Keratinocyte (primary cell): ENCODE data around the gene ADAMTS15. TPM values are rescaled to one million over a fixed set of nuclear protein-coding genes. Genes with fewer than 3 reads are reported as not detected.

Source experiments
- DNase-seq: peaks from one replicate; pipeline ENCODE4 v3.0.0-alpha.2; 2011; ENCODE audit warnings: low read depth, missing footprints, low spot score
- FAIRE-seq: peaks from 2 replicates; lab custom pipeline; 2011; peaks lifted over from hg19 to GRCh38; lab: Jason Lieb, UNC
- H2AFZ ChIP-seq: 2 replicates; pipeline ENCODE4 v1.6.0; 2012; ENCODE audit warnings: low read length, control low read depth, inconsistent platforms; ENCODE audit not compliant: control insufficient read depth
- H3K27ac ChIP-seq: 2 replicates; pipeline ENCODE4 v1.5.1; 2011; ENCODE audit warnings: low read length; ENCODE audit not compliant: control insufficient read depth, insufficient read depth
- H3K27me3 ChIP-seq: 3 replicates; pipeline ENCODE4 v1.6.0; 2011; ENCODE audit warnings: low read length; ENCODE audit not compliant: control insufficient read depth, insufficient read depth; ENCODE audit errors: extremely low read depth
- H3K36me3 ChIP-seq, 2 experiments: 2 replicates in 1 of 2; 3 replicates in 1 of 2; pipeline ENCODE4 v1.5.1; 2011; ENCODE audit warnings: low read length in 2 of 2, mild to moderate bottlenecking in 1 of 2; ENCODE audit not compliant: control insufficient read depth in 2 of 2, insufficient read depth in 2 of 2; ENCODE audit errors: extremely low read depth in 1 of 2
- H3K4me1 ChIP-seq: 3 replicates; pipeline ENCODE4 v1.5.1; 2011; ENCODE audit warnings: low read length; ENCODE audit not compliant: control insufficient read depth, insufficient read depth; ENCODE audit errors: extremely low read depth
- H3K4me2 ChIP-seq: 3 replicates; pipeline ENCODE4 v1.6.0; 2011; ENCODE audit warnings: low read depth, low read length; ENCODE audit not compliant: control insufficient read depth, insufficient read depth; ENCODE audit errors: extremely low read depth
- H3K4me3 ChIP-seq, 3 experiments: fragments of 200-600 bp in 1 of 3; sonication (generic) in 1 of 3; 2 replicates in 2 of 3; 3 replicates in 1 of 3; pipeline ENCODE4 v1.5.1; 2011 to 2016; ENCODE audit warnings: low read length in 3 of 3, mild to moderate bottlenecking in 3 of 3, control low read depth in 2 of 3, inconsistent platforms in 1 of 3, low read depth in 1 of 3, mixed read lengths in 1 of 3, mixed run types in 1 of 3, moderate library complexity in 1 of 3; ENCODE audit not compliant: control insufficient read depth in 2 of 3, insufficient read depth in 2 of 3; ENCODE audit errors: extremely low read depth in 1 of 3
- H3K79me2 ChIP-seq: 2 replicates; pipeline ENCODE4 v1.6.0; 2012; ENCODE audit warnings: low read length; ENCODE audit not compliant: control insufficient read depth, insufficient read depth
- H3K9ac ChIP-seq: 3 replicates; pipeline ENCODE4 v1.6.0; 2011; ENCODE audit warnings: low read length; ENCODE audit not compliant: control insufficient read depth, insufficient read depth; ENCODE audit errors: extremely low read depth
- H3K9me1 ChIP-seq: 3 replicates; pipeline ENCODE4 v1.6.0; 2011; ENCODE audit warnings: low read length; ENCODE audit not compliant: control insufficient read depth, insufficient read depth; ENCODE audit errors: extremely low read depth
- H3K9me3 ChIP-seq: 2 replicates; pipeline ENCODE4 v1.5.1; 2012; ENCODE audit warnings: low read depth, low read length; ENCODE audit not compliant: control insufficient read depth
- H4K20me1 ChIP-seq: 3 replicates; pipeline ENCODE4 v1.6.0; 2011; ENCODE audit warnings: low read length; ENCODE audit not compliant: control insufficient read depth, insufficient read depth; ENCODE audit errors: extremely low read depth
- CTCF ChIP-seq, 3 experiments: IDR thresholded peaks in 1 of 3; conservative IDR thresholded peaks in 1 of 3; optimal IDR thresholded peaks in 1 of 3; 2 replicates in 2 of 3; 3 replicates in 1 of 3; pipeline versions ENCODE3 to v1.5.1; 2011; ENCODE audit warnings: low read length in 3 of 3, mild to moderate bottlenecking in 3 of 3, moderate library complexity in 2 of 3, control low read depth in 1 of 3, inconsistent platforms in 1 of 3; ENCODE audit not compliant: insufficient read depth in 2 of 3; ENCODE audit errors: extremely low read depth in 1 of 3
- EZH2 ChIP-seq: IDR thresholded peaks from one replicate; pipeline ENCODE4 v1.6.1; 2012; ENCODE audit warnings: inconsistent platforms, mild to moderate bottlenecking, low read length, moderate library complexity
- dilution Hi-C: fragments of 300-500 bp; cut with MboI; formaldehyde crosslinking; loops from one replicate; pipeline ENCODE4 v1.7.0; 2020; ENCODE audit warnings: low sequenced_read_pairs; ENCODE audit not compliant: extremely low pct_ligation_motif_present
- polyA plus RNA-seq, 5 experiments: library from polyadenylated mRNA; depleted of rRNA in 3 of 5; stranded (reverse) in 3 of 5; stranded (forward) in 1 of 5; unstranded in 1 of 5; fragments of >200 nt; gene quantifications; 1 replicate in 1 of 5; 2 replicates in 3 of 5; 3 replicates in 1 of 5; pipeline versions ENCODE4 v1.2.1 to v1.2.3, GENCODE V29; 2011 to 2012; ENCODE audit warnings: missing spikeins in 2 of 5, low read depth in 1 of 5, low replicate concordance in 1 of 5

ADAMTS15 gene
- polyA plus RNA-seq, 1 donor (not counting 4 experiments of a cell fraction or from before 2014, with no cell fraction given) = 0.30 TPM

DNA sequence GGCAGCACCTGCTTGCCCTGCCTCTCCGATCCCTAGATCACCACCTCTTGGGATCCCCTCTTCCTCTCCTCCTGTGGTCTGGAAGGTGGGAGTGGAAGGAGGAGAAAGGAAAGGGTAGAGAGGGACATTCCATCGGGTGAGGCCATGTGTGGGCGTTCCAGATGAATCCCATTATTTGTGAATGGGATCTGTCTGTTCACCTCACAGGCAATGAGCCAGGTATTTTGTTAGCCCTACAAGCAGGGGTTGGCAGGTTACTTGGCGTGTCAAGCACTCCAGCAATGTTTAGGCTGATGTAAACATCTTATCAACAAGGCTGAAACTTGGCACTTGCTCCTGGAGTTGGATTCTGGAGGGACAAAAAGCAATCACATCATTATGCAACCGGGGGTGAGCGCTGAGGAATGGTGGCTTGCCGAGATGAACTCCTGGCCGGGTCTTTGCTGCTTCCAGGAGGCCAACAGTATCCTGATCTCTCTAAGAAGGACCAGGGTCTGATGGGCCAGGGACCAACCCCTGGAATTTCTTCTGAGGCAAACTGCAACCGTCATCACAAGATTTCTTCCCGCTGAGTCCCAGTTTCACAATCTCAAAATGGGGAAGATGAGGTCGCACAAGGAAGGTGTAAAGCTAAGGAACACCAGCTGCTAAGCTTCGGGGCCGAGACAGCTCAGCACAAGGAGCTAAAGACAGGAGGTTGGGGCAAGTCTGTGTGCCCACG is 27.8 kb upstream of the ADAMTS15 start:
- Histone ChIP-seq H3K36me3 (no peaks in the 10 kb centered on the region), H3K9ac (no peak overlapping the region), H3K4me1 (peaks cover 6% of the 10 kb centered on the region), H4K20me1 (no peaks in the 10 kb centered on the region), H3K27me3 (peaks cover 38% of the 10 kb centered on the region), H3K9me3 (no peaks in the 10 kb centered on the region), H3K9me1 (no peaks in the 10 kb centered on the region), H3K27ac (no peak overlapping the region), H2AFZ (no peak overlapping the region), H3K4me2 (peak overlapping the region; percentile 50), H3K79me2 (no peaks in the 10 kb centered on the region), H3K4me3 (no peak overlapping the region)
- dilution Hi-C loops = no loop called here
- FAIRE-seq (no peak), DNase-seq (no peak)
- TF ChIP-seq EZH2 (no peak), CTCF (optimal IDR thresholded peaks at IDR 0.05 in 1 of 3, IDR thresholded peaks at IDR 0.05 in 1 of 3, conservative IDR thresholded peaks at IDR 0.05 in 1 of 3; ENCODE audit: extremely low read depth in 1 of 3, insufficient read depth in 2 of 3, low read length in 3 of 3) (no peak)

DNA sequence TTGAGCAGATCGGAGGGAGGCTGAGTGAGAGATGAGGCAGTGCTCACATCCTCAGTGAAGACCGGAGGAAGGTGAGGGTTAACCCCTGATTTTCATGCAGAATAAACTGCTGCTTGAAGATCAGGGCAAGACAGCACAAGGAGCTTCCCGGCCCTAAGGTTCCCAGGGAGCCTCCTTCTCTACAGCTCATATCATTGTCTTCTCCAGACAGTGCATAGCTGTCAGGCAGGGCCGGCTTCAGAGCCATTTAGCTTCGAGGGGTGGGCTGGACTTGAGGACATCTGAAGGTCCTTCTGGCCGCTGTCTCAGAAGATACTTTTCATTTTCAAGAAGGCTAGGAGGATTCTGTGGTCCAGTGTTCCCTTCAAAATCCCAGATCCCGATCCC is 27.3 kb upstream of the ADAMTS15 start:
- H3K4me2 ChIP-seq = no peak overlapping the region
- H4K20me1 ChIP-seq = no peaks in the 10 kb centered on the region
- no peaks in the 10 kb centered on the region for H3K79me2 ChIP-seq
- dilution Hi-C loops = no loop called here
- H3K27me3 ChIP-seq = peaks cover 43% of the 10 kb centered on the region
- peaks cover 6% of the 10 kb centered on the region for H3K4me1 ChIP-seq
- H3K9me1 ChIP-seq = no peaks in the 10 kb centered on the region
- no peak overlapping the region for H2AFZ ChIP-seq
- no peak overlapping the region for H3K4me3 ChIP-seq
- TF ChIP-seq EZH2 (no peak), CTCF (optimal IDR thresholded peaks at IDR 0.05 in 1 of 3, IDR thresholded peaks at IDR 0.05 in 1 of 3, conservative IDR thresholded peaks at IDR 0.05 in 1 of 3; ENCODE audit: extremely low read depth in 1 of 3, insufficient read depth in 2 of 3, low read length in 3 of 3) (no peak)
- no peak for FAIRE-seq
- H3K27ac ChIP-seq = no peak overlapping the region
- H3K9me3 ChIP-seq = no peaks in the 10 kb centered on the region
- DNase-seq = no peak
- H3K9ac ChIP-seq = no peak overlapping the region
- H3K36me3 ChIP-seq = no peaks in the 10 kb centered on the region
